DMS153 (cell line): Measurements from ENCODE around the gene CFAP46.
A peak's percentile ranks its signal among the peaks of the same experiment; 100 is the strongest.
"Not testable (repeated sequence)": the region's sequence is repeated elsewhere in the genome, so short reads cannot be mapped to it uniquely, and the experiment has no call there.

Experiments
- DNase-seq: peaks from one replicate; lab custom pipeline; 2025; lab: John Stamatoyannopoulos, UW

The CFAP46 gene

GRCh38 chr10:132979491-132980425, 37.4 kb upstream of the CFAP46 start:
- DNase-seq, result no peak

GRCh38 chr10:132978542-132978941, 36.2 kb upstream of the CFAP46 start:
- no peak for DNase-seq

GRCh38 chr10:132977807-132978206, 35.4 kb upstream of the CFAP46 start:
- DNase-seq, result no peak

GRCh38 chr10:132977076-132977475, 34.7 kb upstream of the CFAP46 start:
- DNase-seq, result no peak

GRCh38 chr10:132975831-132976682, 33.7 kb upstream of the CFAP46 start:
- DNase-seq, result no peak

GRCh38 chr10:132974886-132975830, 32.8 kb upstream of the CFAP46 start:
- no peak for DNase-seq

- DNase-seq, result peak; percentile 16
Observed at GRCh38 chr10:132974249-132974796, 32.0 kb upstream of the CFAP46 start.

GRCh38 chr10:132973903-132974241, 31.5 kb upstream of the CFAP46 start:
- no peak for DNase-seq

GRCh38 chr10:132972986-132973902, 30.9 kb upstream of the CFAP46 start:
- no peak for DNase-seq

- DNase-seq, result no peak
Observed at GRCh38 chr10:132972149-132972985, 30.0 kb upstream of the CFAP46 start.

- no peak for DNase-seq
Observed at GRCh38 chr10:132971448-132972148, 29.2 kb upstream of the CFAP46 start.

GRCh38 chr10:132970641-132971438, 28.5 kb upstream of the CFAP46 start:
- DNase-seq, result no peak

- DNase-seq, result peak; percentile 54
Observed at GRCh38 chr10:132967540-132967939, 25.2 kb upstream of the CFAP46 start.

- no peak for DNase-seq
Observed at GRCh38 chr10:132965411-132966057, 23.2 kb upstream of the CFAP46 start.

GRCh38 chr10:132964707-132965410, 22.5 kb upstream of the CFAP46 start:
- not testable (repeated sequence) for DNase-seq

GRCh38 chr10:132964231-132964630, 21.9 kb upstream of the CFAP46 start:
- no peak for DNase-seq

GRCh38 chr10:132963430-132963960, 21.1 kb upstream of the CFAP46 start:
- DNase-seq, result no peak
